ENCODE data around the gene SOWAHA.

DNA sequence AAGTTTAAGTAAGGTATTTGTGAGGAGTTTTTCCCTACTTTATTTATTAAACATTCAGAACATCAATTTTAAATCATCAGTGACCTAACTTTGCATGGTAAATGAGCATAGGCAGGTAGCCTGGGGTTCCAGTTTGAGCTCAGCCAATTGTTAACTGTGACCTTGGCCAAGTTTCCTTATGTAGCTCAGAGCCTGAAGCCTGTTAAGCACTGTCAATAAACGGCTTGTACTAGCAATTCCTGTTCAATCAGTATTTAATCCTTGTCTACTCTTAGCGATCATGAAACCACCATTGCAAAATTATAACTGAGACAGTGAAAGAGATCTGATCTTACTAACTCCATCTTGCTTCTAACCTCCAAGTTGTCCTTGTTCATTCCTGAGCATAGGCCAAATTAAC is 4.7 kb upstream of the SOWAHA start:
- TF ChIP-seq, protein P1, sequence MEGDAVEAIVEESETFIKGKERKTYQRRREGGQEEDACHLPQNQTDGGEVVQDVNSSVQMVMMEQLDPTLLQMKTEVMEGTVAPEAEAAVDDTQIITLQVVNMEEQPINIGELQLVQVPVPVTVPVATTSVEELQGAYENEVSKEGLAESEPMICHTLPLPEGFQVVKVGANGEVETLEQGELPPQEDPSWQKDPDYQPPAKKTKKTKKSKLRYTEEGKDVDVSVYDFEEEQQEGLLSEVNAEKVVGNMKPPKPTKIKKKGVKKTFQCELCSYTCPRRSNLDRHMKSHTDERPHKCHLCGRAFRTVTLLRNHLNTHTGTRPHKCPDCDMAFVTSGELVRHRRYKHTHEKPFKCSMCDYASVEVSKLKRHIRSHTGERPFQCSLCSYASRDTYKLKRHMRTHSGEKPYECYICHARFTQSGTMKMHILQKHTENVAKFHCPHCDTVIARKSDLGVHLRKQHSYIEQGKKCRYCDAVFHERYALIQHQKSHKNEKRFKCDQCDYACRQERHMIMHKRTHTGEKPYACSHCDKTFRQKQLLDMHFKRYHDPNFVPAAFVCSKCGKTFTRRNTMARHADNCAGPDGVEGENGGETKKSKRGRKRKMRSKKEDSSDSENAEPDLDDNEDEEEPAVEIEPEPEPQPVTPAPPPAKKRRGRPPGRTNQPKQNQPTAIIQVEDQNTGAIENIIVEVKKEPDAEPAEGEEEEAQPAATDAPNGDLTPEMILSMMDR (IDR thresholded peaks at IDR 0.05), result no peak
- TF ChIP-seq POLR2A (IDR thresholded peaks at IDR 0.05; ENCODE audit: low read length) (no peak), FOXS1 (CRISPR knock-in tag; IDR thresholded peaks at IDR 0.05) (no peak)
